Measurements from ENCODE around the gene UPF2. TPM values are rescaled to one million over a fixed set of nuclear protein-coding genes. Genes with fewer than 3 reads are reported as not detected.

UPF2 gene
- total and polyA plus RNA-seq, 2 of the 13 experiments (the other 11 are each of a cell fraction or from before 2014, with no cell fraction given) = 6.2 to 14.5 TPM

DNA sequence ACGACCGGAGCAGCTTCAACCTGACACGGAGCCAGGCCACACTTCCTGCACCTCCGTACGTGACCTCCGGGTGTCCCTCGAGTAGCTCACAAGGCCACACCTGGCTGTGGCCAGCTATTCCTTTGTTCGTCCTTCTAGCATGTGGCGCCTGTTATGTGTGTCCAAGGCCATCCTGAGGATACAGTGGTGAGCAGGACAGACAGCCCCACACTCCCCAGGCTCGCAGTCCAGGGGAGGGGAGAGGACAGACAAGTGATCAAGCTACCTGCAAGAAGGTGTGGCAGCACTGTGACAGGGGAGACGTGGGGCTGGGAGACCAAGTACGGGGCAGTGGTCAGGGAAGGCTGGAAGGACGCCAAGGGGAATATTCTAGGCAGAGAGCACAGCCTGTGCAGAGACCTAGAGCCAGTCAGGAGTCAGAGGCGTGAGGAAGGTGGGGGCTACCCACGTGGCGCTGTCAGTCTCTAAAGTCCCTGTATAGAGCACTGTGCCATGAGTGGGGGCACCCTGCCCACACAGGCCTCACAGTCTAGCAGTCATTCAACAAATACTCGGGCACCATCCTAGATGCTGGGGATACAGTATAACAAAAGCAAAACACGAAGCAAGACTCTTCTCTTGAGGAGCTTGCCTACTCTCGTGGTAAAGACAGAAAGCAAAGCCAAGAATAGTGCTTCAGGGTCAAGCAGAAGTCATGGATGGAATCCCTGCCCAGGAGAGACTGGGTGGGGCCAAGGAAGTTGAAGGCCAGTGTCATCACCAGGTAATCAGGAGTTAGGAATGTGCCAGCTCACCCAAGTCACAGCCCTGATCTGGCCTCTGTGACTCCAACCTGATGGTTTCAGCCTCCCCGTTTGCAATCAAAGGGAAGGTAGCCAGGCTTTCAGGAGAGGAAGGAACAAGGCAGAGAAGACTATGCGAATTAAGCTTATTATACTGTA is 160.9 kb downstream of the UPF2 start (continued):
- TF ChIP-seq, protein P1, sequence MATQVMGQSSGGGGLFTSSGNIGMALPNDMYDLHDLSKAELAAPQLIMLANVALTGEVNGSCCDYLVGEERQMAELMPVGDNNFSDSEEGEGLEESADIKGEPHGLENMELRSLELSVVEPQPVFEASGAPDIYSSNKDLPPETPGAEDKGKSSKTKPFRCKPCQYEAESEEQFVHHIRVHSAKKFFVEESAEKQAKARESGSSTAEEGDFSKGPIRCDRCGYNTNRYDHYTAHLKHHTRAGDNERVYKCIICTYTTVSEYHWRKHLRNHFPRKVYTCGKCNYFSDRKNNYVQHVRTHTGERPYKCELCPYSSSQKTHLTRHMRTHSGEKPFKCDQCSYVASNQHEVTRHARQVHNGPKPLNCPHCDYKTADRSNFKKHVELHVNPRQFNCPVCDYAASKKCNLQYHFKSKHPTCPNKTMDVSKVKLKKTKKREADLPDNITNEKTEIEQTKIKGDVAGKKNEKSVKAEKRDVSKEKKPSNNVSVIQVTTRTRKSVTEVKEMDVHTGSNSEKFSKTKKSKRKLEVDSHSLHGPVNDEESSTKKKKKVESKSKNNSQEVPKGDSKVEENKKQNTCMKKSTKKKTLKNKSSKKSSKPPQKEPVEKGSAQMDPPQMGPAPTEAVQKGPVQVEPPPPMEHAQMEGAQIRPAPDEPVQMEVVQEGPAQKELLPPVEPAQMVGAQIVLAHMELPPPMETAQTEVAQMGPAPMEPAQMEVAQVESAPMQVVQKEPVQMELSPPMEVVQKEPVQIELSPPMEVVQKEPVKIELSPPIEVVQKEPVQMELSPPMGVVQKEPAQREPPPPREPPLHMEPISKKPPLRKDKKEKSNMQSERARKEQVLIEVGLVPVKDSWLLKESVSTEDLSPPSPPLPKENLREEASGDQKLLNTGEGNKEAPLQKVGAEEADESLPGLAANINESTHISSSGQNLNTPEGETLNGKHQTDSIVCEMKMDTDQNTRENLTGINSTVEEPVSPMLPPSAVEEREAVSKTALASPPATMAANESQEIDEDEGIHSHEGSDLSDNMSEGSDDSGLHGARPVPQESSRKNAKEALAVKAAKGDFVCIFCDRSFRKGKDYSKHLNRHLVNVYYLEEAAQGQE (IDR thresholded peaks at IDR 0.05; ENCODE audit: borderline replicate concordance in 1 of 2, low read depth in 1 of 2, low read length in 2 of 2) = no peak
- TF ChIP-seq SKI (IDR thresholded peaks at IDR 0.05; ENCODE audit: partially characterized antibody) (no peak), RXRA (CRISPR knock-in tag; IDR thresholded peaks at IDR 0.05) (peak; percentile 69; the same call in 1 of the 2 replicates), ZNF7 (CRISPR knock-in tag; IDR thresholded peaks at IDR 0.05) (no peak), SP140L (CRISPR knock-in tag; IDR thresholded peaks at IDR 0.05; ENCODE audit: borderline replicate concordance) (no peak), ZNF678 (CRISPR knock-in tag; IDR thresholded peaks at IDR 0.05) (no peak), ZNF619 (CRISPR knock-in tag; IDR thresholded peaks at IDR 0.05) (no peak), ZNF230 (CRISPR knock-in tag; IDR thresholded peaks at IDR 0.05) (no peak)
- TF ChIP-seq, protein P2, sequence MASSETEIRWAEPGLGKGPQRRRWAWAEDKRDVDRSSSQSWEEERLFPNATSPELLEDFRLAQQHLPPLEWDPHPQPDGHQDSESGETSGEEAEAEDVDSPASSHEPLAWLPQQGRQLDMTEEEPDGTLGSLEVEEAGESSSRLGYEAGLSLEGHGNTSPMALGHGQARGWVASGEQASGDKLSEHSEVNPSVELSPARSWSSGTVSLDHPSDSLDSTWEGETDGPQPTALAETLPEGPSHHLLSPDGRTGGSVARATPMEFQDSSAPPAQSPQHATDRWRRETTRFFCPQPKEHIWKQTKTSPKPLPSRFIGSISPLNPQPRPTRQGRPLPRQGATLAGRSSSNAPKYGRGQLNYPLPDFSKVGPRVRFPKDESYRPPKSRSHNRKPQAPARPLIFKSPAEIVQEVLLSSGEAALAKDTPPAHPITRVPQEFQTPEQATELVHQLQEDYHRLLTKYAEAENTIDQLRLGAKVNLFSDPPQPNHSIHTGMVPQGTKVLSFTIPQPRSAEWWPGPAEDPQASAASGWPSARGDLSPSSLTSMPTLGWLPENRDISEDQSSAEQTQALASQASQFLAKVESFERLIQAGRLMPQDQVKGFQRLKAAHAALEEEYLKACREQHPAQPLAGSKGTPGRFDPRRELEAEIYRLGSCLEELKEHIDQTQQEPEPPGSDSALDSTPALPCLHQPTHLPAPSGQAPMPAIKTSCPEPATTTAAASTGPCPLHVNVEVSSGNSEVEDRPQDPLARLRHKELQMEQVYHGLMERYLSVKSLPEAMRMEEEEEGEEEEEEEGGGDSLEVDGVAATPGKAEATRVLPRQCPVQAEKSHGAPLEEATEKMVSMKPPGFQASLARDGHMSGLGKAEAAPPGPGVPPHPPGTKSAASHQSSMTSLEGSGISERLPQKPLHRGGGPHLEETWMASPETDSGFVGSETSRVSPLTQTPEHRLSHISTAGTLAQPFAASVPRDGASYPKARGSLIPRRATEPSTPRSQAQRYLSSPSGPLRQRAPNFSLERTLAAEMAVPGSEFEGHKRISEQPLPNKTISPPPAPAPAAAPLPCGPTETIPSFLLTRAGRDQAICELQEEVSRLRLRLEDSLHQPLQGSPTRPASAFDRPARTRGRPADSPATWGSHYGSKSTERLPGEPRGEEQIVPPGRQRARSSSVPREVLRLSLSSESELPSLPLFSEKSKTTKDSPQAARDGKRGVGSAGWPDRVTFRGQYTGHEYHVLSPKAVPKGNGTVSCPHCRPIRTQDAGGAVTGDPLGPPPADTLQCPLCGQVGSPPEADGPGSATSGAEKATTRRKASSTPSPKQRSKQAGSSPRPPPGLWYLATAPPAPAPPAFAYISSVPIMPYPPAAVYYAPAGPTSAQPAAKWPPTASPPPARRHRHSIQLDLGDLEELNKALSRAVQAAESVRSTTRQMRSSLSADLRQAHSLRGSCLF (CRISPR knock-in tag; IDR thresholded peaks at IDR 0.05; ENCODE audit: borderline replicate concordance) = no peak
- TF ChIP-seq, protein P3, sequence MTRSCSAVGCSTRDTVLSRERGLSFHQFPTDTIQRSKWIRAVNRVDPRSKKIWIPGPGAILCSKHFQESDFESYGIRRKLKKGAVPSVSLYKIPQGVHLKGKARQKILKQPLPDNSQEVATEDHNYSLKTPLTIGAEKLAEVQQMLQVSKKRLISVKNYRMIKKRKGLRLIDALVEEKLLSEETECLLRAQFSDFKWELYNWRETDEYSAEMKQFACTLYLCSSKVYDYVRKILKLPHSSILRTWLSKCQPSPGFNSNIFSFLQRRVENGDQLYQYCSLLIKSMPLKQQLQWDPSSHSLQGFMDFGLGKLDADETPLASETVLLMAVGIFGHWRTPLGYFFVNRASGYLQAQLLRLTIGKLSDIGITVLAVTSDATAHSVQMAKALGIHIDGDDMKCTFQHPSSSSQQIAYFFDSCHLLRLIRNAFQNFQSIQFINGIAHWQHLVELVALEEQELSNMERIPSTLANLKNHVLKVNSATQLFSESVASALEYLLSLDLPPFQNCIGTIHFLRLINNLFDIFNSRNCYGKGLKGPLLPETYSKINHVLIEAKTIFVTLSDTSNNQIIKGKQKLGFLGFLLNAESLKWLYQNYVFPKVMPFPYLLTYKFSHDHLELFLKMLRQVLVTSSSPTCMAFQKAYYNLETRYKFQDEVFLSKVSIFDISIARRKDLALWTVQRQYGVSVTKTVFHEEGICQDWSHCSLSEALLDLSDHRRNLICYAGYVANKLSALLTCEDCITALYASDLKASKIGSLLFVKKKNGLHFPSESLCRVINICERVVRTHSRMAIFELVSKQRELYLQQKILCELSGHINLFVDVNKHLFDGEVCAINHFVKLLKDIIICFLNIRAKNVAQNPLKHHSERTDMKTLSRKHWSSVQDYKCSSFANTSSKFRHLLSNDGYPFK (CRISPR knock-in tag; IDR thresholded peaks at IDR 0.05; ENCODE audit: borderline replicate concordance) = no peak
- TF ChIP-seq, protein P4, sequence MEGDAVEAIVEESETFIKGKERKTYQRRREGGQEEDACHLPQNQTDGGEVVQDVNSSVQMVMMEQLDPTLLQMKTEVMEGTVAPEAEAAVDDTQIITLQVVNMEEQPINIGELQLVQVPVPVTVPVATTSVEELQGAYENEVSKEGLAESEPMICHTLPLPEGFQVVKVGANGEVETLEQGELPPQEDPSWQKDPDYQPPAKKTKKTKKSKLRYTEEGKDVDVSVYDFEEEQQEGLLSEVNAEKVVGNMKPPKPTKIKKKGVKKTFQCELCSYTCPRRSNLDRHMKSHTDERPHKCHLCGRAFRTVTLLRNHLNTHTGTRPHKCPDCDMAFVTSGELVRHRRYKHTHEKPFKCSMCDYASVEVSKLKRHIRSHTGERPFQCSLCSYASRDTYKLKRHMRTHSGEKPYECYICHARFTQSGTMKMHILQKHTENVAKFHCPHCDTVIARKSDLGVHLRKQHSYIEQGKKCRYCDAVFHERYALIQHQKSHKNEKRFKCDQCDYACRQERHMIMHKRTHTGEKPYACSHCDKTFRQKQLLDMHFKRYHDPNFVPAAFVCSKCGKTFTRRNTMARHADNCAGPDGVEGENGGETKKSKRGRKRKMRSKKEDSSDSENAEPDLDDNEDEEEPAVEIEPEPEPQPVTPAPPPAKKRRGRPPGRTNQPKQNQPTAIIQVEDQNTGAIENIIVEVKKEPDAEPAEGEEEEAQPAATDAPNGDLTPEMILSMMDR (CRISPR knock-in tag; IDR thresholded peaks at IDR 0.05) = peak; percentile 85
- TF ChIP-seq, protein P5, sequence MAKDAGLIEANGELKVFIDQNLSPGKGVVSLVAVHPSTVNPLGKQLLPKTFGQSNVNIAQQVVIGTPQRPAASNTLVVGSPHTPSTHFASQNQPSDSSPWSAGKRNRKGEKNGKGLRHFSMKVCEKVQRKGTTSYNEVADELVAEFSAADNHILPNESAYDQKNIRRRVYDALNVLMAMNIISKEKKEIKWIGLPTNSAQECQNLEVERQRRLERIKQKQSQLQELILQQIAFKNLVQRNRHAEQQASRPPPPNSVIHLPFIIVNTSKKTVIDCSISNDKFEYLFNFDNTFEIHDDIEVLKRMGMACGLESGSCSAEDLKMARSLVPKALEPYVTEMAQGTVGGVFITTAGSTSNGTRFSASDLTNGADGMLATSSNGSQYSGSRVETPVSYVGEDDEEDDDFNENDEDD (CRISPR knock-in tag; IDR thresholded peaks at IDR 0.05; ENCODE audit: borderline replicate concordance) = peak; percentile 78; the same call in 1 of the 2 replicates
